GM23338 (cell line): Measurements from ENCODE around the gene ABHD3. TPM values are rescaled to one million over a fixed set of nuclear protein-coding genes. Genes with fewer than 3 reads are reported as not detected.
"Not testable (repeated sequence)": the region's sequence is repeated elsewhere in the genome, so short reads cannot be mapped to it uniquely, and the experiment has no call there.

Experiments
- ATAC-seq: fragments of 200-7000 bp; cut with Tn5 transposase; 3 replicates; pipeline ENCODE4 v1.9.1; 2020
- DNase-seq: peaks from one replicate; pipeline ENCODE4 v3.0.0-alpha.2; 2015; ENCODE audit warnings: low spot score
- H2AFZ ChIP-seq: fragments of 200-600 bp; sonication (generic); 2 replicates; pipeline ENCODE4 v1.8.0; 2016; ENCODE audit warnings: antibody characterized with exemption, mild to moderate bottlenecking, moderate library complexity
- H3F3A ChIP-seq: fragments of 200-600 bp; sonication (generic); replicated peaks from 2 replicates; pipeline ENCODE4 v1.8.0; 2017; ENCODE audit warnings: antibody characterized with exemption, mixed run types, low read depth
- H3K27ac ChIP-seq: fragments of 200-600 bp; sonication (generic); 2 replicates; pipeline ENCODE4 v1.6.1; 2016; ENCODE audit warnings: low read depth
- H3K27me3 ChIP-seq: fragments of 200-600 bp; sonication (generic); 2 replicates; pipeline ENCODE4 v1.8.0; 2016; ENCODE audit warnings: mild to moderate bottlenecking, mixed run types, moderate library complexity; ENCODE audit not compliant: insufficient read depth
- H3K36me3 ChIP-seq: fragments of 200-600 bp; sonication (generic); 2 replicates; pipeline ENCODE4 v1.8.0; 2016; ENCODE audit warnings: mild to moderate bottlenecking; ENCODE audit not compliant: insufficient read depth
- H3K4me1 ChIP-seq: fragments of 200-600 bp; sonication (generic); 2 replicates; pipeline ENCODE4 v1.8.0; 2016; ENCODE audit warnings: mild to moderate bottlenecking, moderate library complexity; ENCODE audit not compliant: insufficient read depth
- H3K4me2 ChIP-seq: fragments of 200-600 bp; sonication (generic); 2 replicates; pipeline ENCODE4 v1.7.1; 2017; ENCODE audit warnings: mixed run types
- H3K4me3 ChIP-seq: fragments of 200-600 bp; sonication (generic); 2 replicates; pipeline ENCODE4 v1.6.1; 2016; ENCODE audit warnings: mixed run types
- H3K79me2 ChIP-seq: fragments of 200-600 bp; sonication (generic); replicated peaks from 2 replicates; pipeline ENCODE4 v1.8.0; 2017; ENCODE audit warnings: mild to moderate bottlenecking; ENCODE audit not compliant: insufficient read depth
- H3K9me2 ChIP-seq: fragments of 200-600 bp; sonication (generic); 2 replicates; pipeline ENCODE4 v1.8.0; 2017; ENCODE audit not compliant: insufficient read depth
- H4K20me1 ChIP-seq: fragments of 200-600 bp; sonication (generic); replicated peaks from 2 replicates; pipeline ENCODE4 v1.8.0; 2017; ENCODE audit warnings: mild to moderate bottlenecking; ENCODE audit not compliant: insufficient read depth
- H3K27ac Mint-ChIP-seq: 2 replicates; pipeline ENCODE4 v1.8.0; 2020; ENCODE audit warnings: inconsistent platforms, mild to moderate bottlenecking, moderate library complexity, mixed read lengths
- H3K27me3 Mint-ChIP-seq: 3 replicates; pipeline ENCODE4 v1.8.0; 2022; ENCODE audit warnings: low read depth, mild to moderate bottlenecking, moderate library complexity, mixed read lengths, inconsistent platforms; ENCODE audit not compliant: insufficient read depth, poor library complexity
- H3K36me3 Mint-ChIP-seq: 3 replicates; pipeline ENCODE4 v1.8.0; 2021; ENCODE audit warnings: low read depth, mild to moderate bottlenecking, inconsistent platforms, moderate library complexity, mixed read lengths
- H3K4me1 Mint-ChIP-seq: 3 replicates; pipeline ENCODE4 v1.8.0; 2020; ENCODE audit warnings: mild to moderate bottlenecking, inconsistent platforms, mixed read lengths
- H3K4me3 Mint-ChIP-seq: 3 replicates; pipeline ENCODE4 v1.8.0; 2021; ENCODE audit warnings: moderate library complexity, mild to moderate bottlenecking, inconsistent platforms, mixed read lengths
- H3K9me3 Mint-ChIP-seq: 3 replicates; pipeline ENCODE4 v1.8.0; 2020; ENCODE audit warnings: moderate library complexity, mild to moderate bottlenecking, inconsistent platforms, mixed read lengths
- CREB1 ChIP-seq: fragments of 250-450 bp; sonication (Bioruptor Pico); IDR thresholded peaks from 2 replicates; pipeline ENCODE4 v1.5.0; 2020; ENCODE audit warnings: low read depth, mild to moderate bottlenecking, moderate library complexity
- ETS1 ChIP-seq: IDR thresholded peaks from 2 replicates; pipeline ENCODE4 v1.6.1; 2016; ENCODE audit warnings: antibody characterized with exemption
- EZH2phosphoT487 ChIP-seq: fragments of 200-600 bp; sonication (generic); IDR thresholded peaks from one replicate; pipeline ENCODE4 v1.8.1; 2018; ENCODE audit warnings: antibody characterized with exemption; ENCODE audit not compliant: unreplicated experiment
- JUNB ChIP-seq: IDR thresholded peaks from one replicate; pipeline ENCODE4 v1.6.1; 2016; ENCODE audit warnings: antibody characterized with exemption; ENCODE audit not compliant: unreplicated experiment
- NANOG ChIP-seq: IDR thresholded peaks from 2 replicates; pipeline ENCODE4 v1.6.1; 2016; ENCODE audit warnings: antibody characterized with exemption, borderline replicate concordance
- REST ChIP-seq: IDR thresholded peaks from one replicate; pipeline ENCODE4 v1.6.1; 2018; ENCODE audit warnings: antibody characterized with exemption; ENCODE audit not compliant: unreplicated experiment
- ZNF331 ChIP-seq: fragments of 250-450 bp; sonication (Bioruptor Pico); IDR thresholded peaks from 2 replicates; pipeline ENCODE4 v1.5.0; 2020; ENCODE audit warnings: low read depth, mild to moderate bottlenecking, moderate library complexity
- polyA plus RNA-seq: library from polyadenylated mRNA; unstranded; fragments of >200 nt; fragmentation: Nextera tagmentation; extraction: Ambion mirVana; gene quantifications from 2 replicates; pipeline ENCODE4 v1.2.1, GENCODE V29; 2016
- total RNA-seq: library from RNA; depleted of rRNA; stranded (reverse); fragments of >200 nt; shearing (Covaris generic); gene quantifications from 2 replicates; pipeline ENCODE4 v1.2.3, GENCODE V29; 2014

The ABHD3 gene
- total and polyA plus RNA-seq, 2 experiments from 2014 or later, result 16.2 to 19.9 TPM

GRCh38 chr18:21685556-21685981, 19.0 kb downstream of the ABHD3 start:
- H3K4me1 Mint-ChIP-seq, H2AFZ ChIP-seq: not testable (repeated sequence)

GRCh38 chr18:21684731-21685130, 19.8 kb downstream of the ABHD3 start:
- Mint-ChIP-seq H3K36me3 (peaks cover 16% of the 10 kb centered on the region), H3K27ac (no peak overlapping the region), H3K9me3 (peaks cover 4% of the 10 kb centered on the region; the same call in 2 of the 3 replicates), H3K27me3 (peaks cover 2% of the 10 kb centered on the region), H3K4me1 (peaks cover 5% of the 10 kb centered on the region; the same call in 2 of the 3 replicates), H3K4me3 (no peak overlapping the region)
- Histone ChIP-seq H3K79me2 (no peaks in the 10 kb centered on the region), H3K4me1 (peaks cover 10% of the 10 kb centered on the region), H3K27ac (no peak overlapping the region), H3K27me3 (no peaks in the 10 kb centered on the region), H2AFZ (no peak overlapping the region), H3K36me3 (no peaks in the 10 kb centered on the region; the same call in 1 of the 2 replicates), H3F3A (no peaks in the 10 kb centered on the region), H4K20me1 (no peaks in the 10 kb centered on the region), H3K4me3 (no peak overlapping the region), H3K4me2 (no peak overlapping the region), H3K9me2 (no peaks in the 10 kb centered on the region)
- TF ChIP-seq ETS1, result no peak
- ATAC-seq (no peak), DNase-seq (no peak)

More at GRCh38 chr18:21685556-21685981, 19.0 kb downstream of the ABHD3 start:
- H4K20me1 ChIP-seq, H3K4me2 ChIP-seq, H3K27ac ChIP-seq, DNase-seq, H3K4me3 ChIP-seq, H3K27ac Mint-ChIP-seq, ATAC-seq, H3K27me3 ChIP-seq, H3K4me3 Mint-ChIP-seq, H3K27me3 Mint-ChIP-seq, H3F3A ChIP-seq, H3K79me2 ChIP-seq, H3K9me2 ChIP-seq, H3K36me3 ChIP-seq: not testable (repeated sequence)
- H3K36me3 Mint-ChIP-seq, result peaks cover 25% of the 10 kb centered on the region
- H3K9me3 Mint-ChIP-seq, result peaks cover 12% of the 10 kb centered on the region; the same call in 2 of the 3 replicates
- peaks cover 10% of the 10 kb centered on the region for H3K4me1 ChIP-seq

GRCh38 chr18:21682371-21683051, 22.1 kb downstream of the ABHD3 start:
- H3K27me3 ChIP-seq, result no peaks in the 10 kb centered on the region
- no peak overlapping the region; the same call in 1 of the 2 replicates for H3K27ac Mint-ChIP-seq
- H3K9me2 ChIP-seq, result no peaks in the 10 kb centered on the region
- H3K79me2 ChIP-seq, result no peaks in the 10 kb centered on the region
- H2AFZ ChIP-seq, result no peak overlapping the region
- H3F3A ChIP-seq, result no peaks in the 10 kb centered on the region
- DNase-seq (peak; percentile 24), ATAC-seq (peak; percentile 89)
- peaks cover 5% of the 10 kb centered on the region; the same call in 2 of the 3 replicates for H3K4me1 Mint-ChIP-seq
- H3K27ac ChIP-seq, result peak overlapping the region; percentile 26; the same call in 1 of the 2 replicates
- H3K36me3 ChIP-seq, result no peaks in the 10 kb centered on the region
- no peak overlapping the region for H3K4me3 ChIP-seq
- peaks cover 2% of the 10 kb centered on the region for H3K27me3 Mint-ChIP-seq
- H4K20me1 ChIP-seq, result no peaks in the 10 kb centered on the region
- H3K36me3 Mint-ChIP-seq, result 0 out of 3 replicates have a peak, but pooled peaks cover 2% of the 10 kb centered on the region
- H3K4me1 ChIP-seq, result peaks cover 10% of the 10 kb centered on the region
- H3K9me3 Mint-ChIP-seq, result no peaks in the 10 kb centered on the region
- no peak overlapping the region; the same call in 1 of the 2 replicates for H3K4me2 ChIP-seq
- no peak overlapping the region for H3K4me3 Mint-ChIP-seq
- no peak for TF ChIP-seq ETS1
- TF ChIP-seq REST, result no peak
- TF ChIP-seq NANOG, result no peak
- TF ChIP-seq EZH2phosphoT487, result no peak
- no peak for TF ChIP-seq CREB1 (CRISPR knock-in tag)
- TF ChIP-seq ZNF331 (CRISPR knock-in tag), result no peak
- no peak for TF ChIP-seq JUNB
